Tibial artery (tissue), 4 donors: ENCODE results near the gene CLTCL1.

Experiments used
- DNase-seq, 2 donors: peaks; one replicate each; pipeline ENCODE4 v3.0.0-alpha.2; 2019
- H3K27ac ChIP-seq, 2 donors: fragments of 200-600 bp; sonication (generic) in 1 of 2; 1 replicate in 1 of 2; 2 replicates in 1 of 2; pipeline ENCODE4 v1.5.1; 2018 to 2019; ENCODE audit warnings: mild to moderate bottlenecking in 1 of 2
- H3K27me3 ChIP-seq, 2 donors: fragments of 200-600 bp; sonication (generic) in 1 of 2; one replicate each; pipeline versions ENCODE4 v1.5.1 to v1.6.0; 2016 to 2019
- H3K36me3 ChIP-seq, 3 donors: fragments of 200-600 bp; sonication (generic) in 2 of 3; one replicate each; pipeline ENCODE4 v1.5.1; 2016 to 2019; ENCODE audit warnings: mild to moderate bottlenecking in 2 of 3
- H3K4me1 ChIP-seq, 4 donors: fragments of 200-600 bp; sonication (generic) in 2 of 4; 1 replicate in 3 of 4; 2 replicates in 1 of 4; pipeline ENCODE4 v1.5.1; 2016 to 2019
- H3K4me3 ChIP-seq, 2 donors: fragments of 200-600 bp; sonication (generic) in 1 of 2; 1 replicate in 1 of 2; 2 replicates in 1 of 2; pipeline ENCODE4 v1.5.1; 2018 to 2019; ENCODE audit warnings: mild to moderate bottlenecking in 2 of 2
- H3K9me3 ChIP-seq, 3 donors: fragments of 200-600 bp; sonication (generic) in 1 of 3; one replicate each; pipeline ENCODE4 v1.5.1; 2016 to 2019
- intact Hi-C: fragments of 100-400 bp; cut with DNase I; formaldehyde crosslinking; loops from one replicate; pipeline ENCODE4 v1.15.0; 2023; ENCODE audit warnings: low total_unique reads
- TF ChIP-seq, protein P1 (sequence below), 2 experiments: fragments of 200-600 bp in 1 of 2; fragments of 450-650 bp in 1 of 2; IDR thresholded peaks; one replicate each; pipeline ENCODE4 v1.5.1; 2017 to 2019; ENCODE audit warnings: antibody characterized with exemption in 2 of 2, mild to moderate bottlenecking in 1 of 2, moderate library complexity in 1 of 2

CLTCL1 gene

DNA sequence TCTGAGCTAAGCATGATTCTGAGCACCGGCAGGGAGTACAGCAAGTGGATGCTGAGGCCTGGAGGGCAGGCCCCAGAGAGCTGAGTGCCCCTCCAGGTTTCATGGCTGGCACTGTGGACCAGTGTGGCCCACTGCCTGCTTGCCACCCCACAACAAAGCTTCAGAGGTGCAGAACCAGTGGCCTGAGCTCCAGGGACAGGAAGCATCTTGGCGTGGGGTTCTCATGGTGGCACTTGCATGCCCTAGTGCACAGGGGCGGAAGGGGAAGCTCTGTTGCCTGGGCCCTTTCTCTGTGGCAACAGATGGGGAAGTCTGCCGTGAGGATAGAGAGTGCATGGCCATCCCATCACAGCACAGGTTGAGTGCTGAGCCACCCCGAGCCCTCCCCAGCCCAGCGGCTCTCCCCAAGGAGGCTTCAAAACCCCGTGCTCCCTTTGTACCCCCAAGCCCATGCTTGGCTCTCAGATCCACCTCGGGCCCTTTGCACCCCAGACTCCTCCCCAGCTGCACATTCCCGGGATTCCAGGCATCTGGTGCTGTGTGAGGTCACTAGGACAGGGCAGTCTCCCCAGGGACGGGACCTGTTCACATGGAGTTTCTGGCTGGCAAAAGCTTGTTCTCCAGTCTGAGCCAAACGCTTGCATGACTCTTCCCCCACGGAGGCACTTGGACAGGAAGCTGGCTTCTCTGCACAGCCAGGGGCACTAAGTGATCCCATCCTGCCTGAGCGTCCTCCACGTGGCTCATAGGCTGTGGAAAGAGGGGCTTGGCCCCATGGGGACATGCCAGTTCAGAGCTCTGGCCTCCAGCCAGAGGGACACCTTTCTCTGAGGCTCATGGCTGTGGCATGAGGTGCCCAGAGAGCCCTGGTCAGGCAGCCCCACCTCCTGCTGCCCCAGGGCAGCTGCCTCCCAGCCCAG, 117.2 kb downstream of the CLTCL1 start:
- H3K4me1 ChIP-seq: peaks cover 6 to 85% (median 70%) of the 10 kb centered on the region in 4 donors
- no peak overlapping the region for H3K4me3 ChIP-seq
- intact Hi-C loops: loop anchor here (5.0 kb wide), 1 partner anchor 303 kb away; the partner anchor contains the start of genes CDC45 and UFD1
- TF ChIP-seq, protein P1, sequence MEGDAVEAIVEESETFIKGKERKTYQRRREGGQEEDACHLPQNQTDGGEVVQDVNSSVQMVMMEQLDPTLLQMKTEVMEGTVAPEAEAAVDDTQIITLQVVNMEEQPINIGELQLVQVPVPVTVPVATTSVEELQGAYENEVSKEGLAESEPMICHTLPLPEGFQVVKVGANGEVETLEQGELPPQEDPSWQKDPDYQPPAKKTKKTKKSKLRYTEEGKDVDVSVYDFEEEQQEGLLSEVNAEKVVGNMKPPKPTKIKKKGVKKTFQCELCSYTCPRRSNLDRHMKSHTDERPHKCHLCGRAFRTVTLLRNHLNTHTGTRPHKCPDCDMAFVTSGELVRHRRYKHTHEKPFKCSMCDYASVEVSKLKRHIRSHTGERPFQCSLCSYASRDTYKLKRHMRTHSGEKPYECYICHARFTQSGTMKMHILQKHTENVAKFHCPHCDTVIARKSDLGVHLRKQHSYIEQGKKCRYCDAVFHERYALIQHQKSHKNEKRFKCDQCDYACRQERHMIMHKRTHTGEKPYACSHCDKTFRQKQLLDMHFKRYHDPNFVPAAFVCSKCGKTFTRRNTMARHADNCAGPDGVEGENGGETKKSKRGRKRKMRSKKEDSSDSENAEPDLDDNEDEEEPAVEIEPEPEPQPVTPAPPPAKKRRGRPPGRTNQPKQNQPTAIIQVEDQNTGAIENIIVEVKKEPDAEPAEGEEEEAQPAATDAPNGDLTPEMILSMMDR (IDR thresholded peaks at IDR 0.05): no peak
- H3K27ac ChIP-seq: peak overlapping the region; percentile 15 to 67
- H3K36me3 ChIP-seq: peaks cover 0 to 12% (median 0%) of the 10 kb centered on the region in 3 donors
- peaks cover 0 to 6% of the 10 kb centered on the region in 2 donors for H3K27me3 ChIP-seq
- no peaks in the 10 kb centered on the region for H3K9me3 ChIP-seq
- DNase-seq: peak in 1 of 2 donors; percentile 90

DNA sequence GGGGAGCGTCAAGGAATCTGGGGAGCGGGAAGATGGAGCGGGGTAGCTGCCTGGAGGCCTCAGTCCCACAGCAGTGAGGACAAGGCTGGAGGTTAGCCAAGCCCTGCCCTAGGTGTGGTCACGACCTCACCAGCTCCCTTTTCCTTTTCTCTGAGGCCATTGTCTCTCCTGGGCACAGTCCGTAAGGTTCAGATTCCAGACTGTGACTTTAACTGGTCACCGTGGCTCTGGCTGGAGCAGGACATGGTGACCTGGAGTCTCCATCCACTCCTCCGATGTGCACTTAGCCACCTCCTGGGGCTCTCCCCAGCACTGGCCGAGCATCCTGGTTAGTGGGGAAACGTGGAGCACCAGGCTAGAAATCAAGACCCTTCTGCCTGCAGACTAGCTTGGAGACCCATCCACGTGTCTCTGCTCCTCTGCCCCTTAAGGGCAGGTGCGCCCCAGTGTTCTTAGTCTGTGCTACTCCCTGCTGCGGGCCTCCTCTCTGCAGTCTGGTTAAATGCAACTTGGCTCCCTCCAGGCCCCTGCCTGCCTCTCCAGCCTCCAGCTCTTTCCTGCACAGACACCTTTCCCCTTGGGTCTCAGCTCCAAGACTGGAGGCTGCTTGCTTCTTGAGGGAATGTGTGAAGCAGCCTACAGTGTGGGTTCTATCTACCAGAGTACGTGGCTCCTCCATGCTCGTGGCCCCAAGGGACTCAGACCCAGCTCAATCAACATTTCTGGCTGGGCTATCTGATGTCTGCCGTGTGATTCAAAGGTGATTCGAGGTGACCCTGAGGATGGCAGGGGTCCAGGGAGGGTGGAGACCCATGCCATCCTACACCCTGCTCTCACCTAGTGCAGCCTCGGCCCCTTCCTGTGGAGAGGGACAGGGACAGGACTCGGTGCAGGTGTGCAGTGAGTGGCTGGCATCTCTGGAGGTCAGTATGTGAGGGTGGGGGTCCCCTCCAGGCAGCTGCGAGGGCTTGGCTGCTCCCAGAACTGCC, 118.2 kb downstream of the CLTCL1 start:
- intact Hi-C loops: no loop called here
- DNase-seq: no peak
- H3K4me3 ChIP-seq: no peak overlapping the region
- peaks cover 0 to 16% of the 10 kb centered on the region in 2 donors for H3K27me3 ChIP-seq
- H3K27ac ChIP-seq: peak overlapping the region in 1 of 2 donors; percentile 67
- peaks cover 0 to 12% (median 0%) of the 10 kb centered on the region in 3 donors for H3K36me3 ChIP-seq
- TF ChIP-seq, protein P1 (IDR thresholded peaks at IDR 0.05): no peak
- H3K4me1 ChIP-seq: peaks cover 6 to 87% (median 72%) of the 10 kb centered on the region in 4 donors
- H3K9me3 ChIP-seq: no peaks in the 10 kb centered on the region

DNA sequence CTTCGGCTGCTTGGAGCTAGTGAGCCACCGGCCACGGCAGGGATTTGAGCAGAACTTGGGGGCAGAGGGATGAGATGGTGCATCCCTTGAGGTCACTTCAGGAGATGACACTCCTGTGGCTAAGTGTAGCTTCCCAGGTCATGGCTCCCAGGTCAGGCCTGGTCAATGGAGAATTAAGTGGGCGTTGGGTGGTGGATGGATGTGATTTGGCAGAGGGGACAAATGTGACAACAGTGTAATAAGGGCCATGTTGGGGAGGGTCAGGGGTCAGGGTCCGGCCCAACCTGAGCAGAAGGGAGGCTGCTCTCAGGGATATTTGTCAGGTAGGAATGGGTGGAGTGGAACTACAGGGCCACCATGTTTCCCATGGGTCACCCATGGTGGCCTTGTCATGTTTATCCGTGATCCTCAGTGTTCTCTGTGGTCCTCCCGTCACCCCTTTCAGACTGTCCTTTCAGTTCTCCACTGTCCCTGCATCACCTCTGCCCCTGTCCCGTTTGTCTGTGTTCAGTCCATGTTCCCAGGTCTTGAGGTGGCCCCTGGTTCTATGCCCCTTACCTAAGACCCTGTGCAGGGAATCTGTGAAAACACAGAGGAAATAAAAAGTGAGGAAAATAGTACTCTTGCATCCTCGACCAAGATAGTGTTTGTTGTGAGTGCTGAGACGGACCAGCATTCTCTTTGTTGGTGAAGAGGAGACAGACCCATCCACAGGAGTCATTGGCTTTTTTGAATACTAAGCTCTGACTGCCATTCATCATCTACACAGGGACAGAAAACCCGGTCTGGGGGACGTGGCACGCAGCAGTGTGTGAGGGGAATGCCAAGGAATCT, 119.1 kb downstream of the CLTCL1 start:
- peaks cover 6 to 81% (median 67%) of the 10 kb centered on the region in 4 donors for H3K4me1 ChIP-seq
- intact Hi-C loops: no loop called here
- no peaks in the 10 kb centered on the region for H3K9me3 ChIP-seq
- H3K27ac ChIP-seq: peak overlapping the region; percentile 79 to 96
- peaks cover 0 to 12% (median 0%) of the 10 kb centered on the region in 3 donors for H3K36me3 ChIP-seq
- H3K27me3 ChIP-seq: peaks cover 0 to 25% of the 10 kb centered on the region in 2 donors
- peak overlapping the region; percentile 67 to 95 for H3K4me3 ChIP-seq
- TF ChIP-seq, protein P1 (IDR thresholded peaks at IDR 0.05): no peak
- no peak for DNase-seq

DNA sequence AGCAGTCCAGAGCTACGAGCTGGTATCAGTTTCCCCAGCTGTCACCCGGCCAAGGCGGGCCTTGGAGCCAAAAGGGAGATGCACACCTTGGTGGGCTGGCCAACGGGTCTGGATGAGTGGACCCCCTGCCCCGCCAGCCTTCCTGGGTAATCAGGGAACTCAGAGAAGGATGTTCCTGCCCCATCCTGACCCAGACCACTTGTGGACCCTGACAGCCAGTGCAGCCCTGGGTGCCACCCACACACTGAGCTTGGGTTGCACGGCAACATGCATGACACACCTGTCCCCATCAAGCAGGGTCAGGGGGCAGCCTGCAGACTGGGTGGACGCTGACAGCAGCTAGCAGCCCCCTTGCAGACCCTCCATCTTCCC, 121.6 kb downstream of the CLTCL1 start:
- Histone ChIP-seq H3K27me3 (peaks cover 0 to 43% of the 10 kb centered on the region in 2 donors), H3K36me3 (no peaks in the 10 kb centered on the region), H3K9me3 (no peaks in the 10 kb centered on the region), H3K27ac (no peak overlapping the region), H3K4me1 (peaks cover 6 to 56% (median 49%) of the 10 kb centered on the region in 4 donors), H3K4me3 (peak overlapping the region in 1 of 2 donors; percentile 31)
- no peak for DNase-seq
- intact Hi-C loops: no loop called here
- TF ChIP-seq, protein P1 (IDR thresholded peaks at IDR 0.05): no peak
